Stimulated activated CD8-positive, alpha-beta memory T cell treated with anti-CD3 and anti-CD28 coated beads, Interleukin-12 subunit alpha, Interleukin-12 subunit beta, amount 100 ng/mL, for 1 hour (primary cell): ENCODE data around the gene COL4A3.

Source experiments
- DNase-seq: peaks from one replicate; pipeline ENCODE4 v3.0.0-alpha.2; 2020; ENCODE audit warnings: low read depth

COL4A3 gene

DNA sequence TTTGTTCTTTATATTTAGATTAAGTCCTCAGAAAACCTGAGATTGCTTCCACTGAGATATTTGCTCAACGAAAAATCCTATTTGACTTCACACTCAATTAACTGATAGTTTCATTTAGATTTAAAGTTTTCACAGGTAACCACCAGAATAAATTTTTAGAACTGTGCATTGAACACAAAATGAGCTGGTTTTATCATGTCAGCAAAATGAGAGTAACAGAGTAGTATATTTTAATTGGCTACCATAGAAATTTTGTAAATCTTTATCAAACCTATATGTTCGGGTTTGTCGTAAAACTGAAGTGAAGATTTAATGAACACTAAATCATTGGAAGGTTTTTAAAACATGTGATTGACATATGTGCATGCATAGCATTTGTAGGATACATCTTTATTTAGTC is 127.9 kb downstream of the COL4A3 start:
- no peak for DNase-seq

DNA sequence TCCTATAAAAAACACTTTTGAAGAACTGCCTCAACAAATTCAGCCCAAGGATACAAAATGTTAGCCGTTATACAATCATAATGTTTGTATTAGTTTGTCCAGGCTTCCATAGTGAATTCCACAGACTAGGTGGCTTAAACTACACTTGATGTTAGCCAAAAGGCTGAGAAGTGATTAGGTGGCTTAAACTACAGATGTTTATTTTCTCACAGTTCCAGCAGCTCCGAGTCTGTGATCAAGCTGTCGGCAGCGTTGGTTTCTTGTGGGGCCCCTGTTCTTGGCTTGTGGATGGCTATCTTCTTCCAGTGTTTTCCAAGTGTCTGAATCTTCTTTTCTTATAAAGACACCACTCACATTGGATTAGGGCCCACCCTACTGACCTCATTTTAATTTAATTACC is 129.1 kb downstream of the COL4A3 start:
- no peak for DNase-seq

DNA sequence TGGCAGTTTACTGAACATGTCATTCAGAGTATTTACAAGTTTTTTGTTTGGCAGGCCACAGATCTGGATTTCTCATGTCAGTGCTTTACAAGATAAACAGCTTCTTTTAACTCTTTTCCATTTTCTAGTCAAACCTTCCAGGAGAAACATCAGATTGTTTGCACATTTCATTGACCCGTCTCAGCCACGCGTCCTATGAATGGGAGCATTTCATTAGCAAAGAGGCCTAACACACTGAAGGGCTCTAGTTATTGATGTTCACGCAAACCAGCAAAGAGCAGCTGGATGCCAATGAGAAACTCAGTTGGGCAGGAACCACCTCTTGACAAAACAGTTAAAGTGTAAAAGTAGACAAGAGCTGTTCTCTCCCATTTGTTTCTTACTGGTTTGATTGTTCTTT is 131.4 kb downstream of the COL4A3 start:
- no peak for DNase-seq

DNA sequence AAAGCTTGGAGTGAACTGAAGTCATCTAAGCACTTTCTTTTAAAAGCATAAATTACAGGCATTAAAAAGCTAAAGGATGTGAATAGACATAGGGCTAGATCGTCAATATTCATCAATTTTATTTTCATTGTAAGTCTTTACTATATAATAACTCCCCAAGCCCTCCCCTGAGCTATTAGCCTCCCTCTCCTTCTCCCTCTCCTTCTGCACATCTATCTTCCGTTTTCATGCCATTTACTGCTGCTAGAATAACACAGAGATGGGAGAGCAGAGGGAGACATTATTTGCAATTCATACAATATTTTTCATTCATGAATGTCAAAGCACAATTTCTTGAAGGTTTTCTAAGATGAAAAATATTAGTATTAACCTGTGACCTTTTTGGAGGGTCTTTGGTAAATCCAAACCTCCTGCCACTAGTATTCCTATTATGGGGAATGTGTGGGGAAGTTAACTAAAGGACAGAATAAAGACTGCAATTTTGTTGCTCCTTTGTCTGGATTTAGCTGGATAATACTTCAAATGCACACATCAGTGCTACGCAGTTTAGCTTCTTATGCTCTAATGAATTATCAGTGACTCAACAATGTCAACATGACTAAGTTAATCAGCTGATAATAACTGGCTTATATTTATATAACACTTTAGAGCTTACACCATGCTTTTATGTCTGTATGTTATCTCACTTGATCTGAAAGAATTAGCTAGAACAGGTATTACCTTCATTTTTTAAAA is 132.4 kb downstream of the COL4A3 start:
- DNase-seq, result no peak

DNA sequence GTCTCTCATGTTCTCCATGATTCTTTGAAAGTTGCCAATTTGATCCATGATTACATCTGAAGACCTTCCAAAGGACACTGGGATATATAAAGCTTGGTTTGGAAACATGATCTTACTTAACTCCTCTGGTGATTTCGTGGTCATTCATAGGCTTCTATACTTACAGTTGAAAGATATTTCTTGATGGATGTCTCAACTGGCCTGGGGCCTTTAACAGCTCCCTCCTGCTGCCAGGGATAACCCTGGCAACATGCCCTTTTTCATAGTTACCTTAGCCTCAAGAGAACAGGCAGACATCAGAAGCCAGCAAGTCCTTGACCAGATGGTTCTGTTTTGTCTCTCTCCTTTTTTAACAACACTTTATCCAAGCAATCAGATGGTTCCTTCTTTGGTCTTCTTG is 137.1 kb downstream of the COL4A3 start:
- DNase-seq, result no peak

DNA sequence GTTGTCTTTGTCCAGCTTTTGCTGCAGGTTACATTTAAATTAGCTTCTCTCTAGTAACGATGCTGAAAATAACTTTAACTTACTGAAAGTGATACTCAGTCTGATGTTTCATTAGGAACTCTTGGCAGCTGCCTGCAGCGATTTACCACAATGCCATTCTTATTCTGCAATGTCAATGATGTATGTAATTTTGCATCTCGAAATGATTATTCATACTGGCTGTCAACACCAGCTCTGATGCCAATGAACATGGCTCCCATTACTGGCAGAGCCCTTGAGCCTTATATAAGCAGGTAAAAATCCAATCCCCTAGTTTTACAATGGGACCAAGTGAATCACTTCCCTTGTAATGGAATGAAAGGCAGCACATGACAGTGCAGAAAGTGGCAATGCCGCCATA is 144.4 kb downstream of the COL4A3 start:
- DNase-seq, result no peak

DNA sequence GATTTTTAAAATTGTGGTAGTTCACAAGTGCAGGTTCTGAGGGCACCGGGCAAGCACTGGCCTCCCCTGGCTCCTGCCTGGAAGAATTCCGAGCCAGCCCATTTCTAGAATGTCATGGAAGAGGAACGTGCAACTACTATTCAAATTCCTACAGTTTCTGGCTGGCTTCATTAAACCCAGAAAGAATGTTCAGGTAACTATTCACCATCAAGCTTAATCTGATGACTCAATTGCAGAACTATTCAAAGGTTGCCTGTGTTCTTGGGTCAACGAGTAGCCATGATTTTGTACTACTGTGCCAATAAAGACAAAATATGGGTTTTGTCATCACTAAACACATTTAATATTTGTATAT is 146.3 kb downstream of the COL4A3 start:
- DNase-seq, result no peak

DNA sequence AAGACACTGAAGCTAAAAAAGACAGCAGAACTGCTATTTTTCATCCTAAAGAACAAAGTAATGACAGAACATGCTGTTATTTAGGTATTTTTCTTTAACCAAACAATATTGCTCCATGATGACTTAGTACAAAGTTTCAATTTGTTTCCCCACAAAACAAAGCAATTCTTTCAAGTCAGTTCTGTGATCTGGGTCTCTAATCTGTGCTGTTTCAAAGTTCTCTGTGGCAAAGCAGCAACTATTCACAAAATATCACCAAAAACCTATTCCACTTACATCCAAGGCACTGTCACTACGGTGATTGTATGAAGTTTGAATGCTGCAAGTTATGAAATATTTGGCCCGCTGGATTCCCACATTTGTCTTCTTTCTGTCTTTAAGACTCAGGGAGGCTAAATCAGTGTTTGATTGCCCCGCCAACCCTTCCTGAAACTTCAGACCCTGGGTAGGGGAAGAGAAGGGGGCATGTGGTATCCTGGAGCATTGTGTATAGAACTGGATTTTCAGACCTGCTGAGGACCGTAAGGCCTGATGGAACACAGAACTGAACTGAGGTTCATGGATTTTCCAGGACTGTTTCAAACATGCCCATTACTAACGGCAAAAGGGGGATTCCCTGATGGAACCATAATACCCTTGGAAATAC is 147.6 kb downstream of the COL4A3 start:
- DNase-seq, result no peak

DNA sequence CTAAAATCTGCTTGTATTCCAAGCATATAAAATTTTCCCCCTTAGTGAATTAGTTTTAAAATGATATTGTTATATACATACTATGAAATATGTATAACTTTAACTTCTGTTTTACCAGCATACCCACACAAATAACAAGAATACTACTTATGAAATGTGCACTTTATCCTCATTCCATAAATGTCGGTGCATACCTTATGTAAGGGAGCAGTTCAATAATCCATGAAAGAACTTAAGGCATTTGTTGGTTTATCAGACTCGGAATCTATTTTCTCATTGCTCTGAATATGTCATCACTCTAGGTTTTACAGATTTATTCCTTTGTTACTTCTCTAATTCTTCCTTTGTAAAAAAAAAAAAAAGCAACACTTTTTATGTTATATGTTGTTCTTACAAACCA is 148.2 kb downstream of the COL4A3 start:
- no peak for DNase-seq

DNA sequence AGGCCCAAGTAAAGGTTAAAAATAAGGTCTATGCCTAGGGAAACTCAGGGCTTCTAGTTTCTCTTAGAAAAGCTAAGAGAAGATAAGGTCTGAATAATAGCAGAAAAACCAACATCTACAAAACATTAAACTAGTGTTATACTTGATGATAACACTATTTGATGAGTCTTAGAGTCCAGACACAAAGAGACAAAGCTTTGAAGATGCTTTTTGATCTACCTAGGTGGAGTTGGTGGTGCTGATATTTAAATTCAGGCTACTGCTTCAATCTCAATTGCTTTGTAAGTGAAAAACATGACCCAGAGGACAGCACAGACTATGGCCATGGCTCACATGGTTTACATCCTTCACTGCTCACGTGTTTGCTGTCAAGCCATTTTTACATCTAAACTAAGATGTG is 148.9 kb downstream of the COL4A3 start:
- no peak for DNase-seq

DNA sequence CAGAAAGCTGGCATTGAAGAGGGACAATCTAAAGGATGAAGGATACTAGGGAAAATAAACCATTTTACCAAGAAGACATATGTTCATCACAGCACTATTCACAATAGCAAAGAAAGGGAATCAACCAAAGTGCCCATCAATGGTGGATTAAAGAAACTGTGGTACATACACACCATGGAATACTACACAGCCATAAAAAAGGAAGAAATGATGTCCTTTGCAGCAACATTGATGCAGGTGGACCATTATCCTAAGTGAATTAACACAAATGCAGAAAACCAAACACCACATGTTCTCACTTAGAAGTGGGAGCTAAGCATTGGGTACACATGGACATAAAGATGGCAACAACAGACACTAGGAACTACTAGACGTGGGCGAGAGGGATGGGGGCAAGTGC is 153.4 kb downstream of the COL4A3 start:
- no peak for DNase-seq

DNA sequence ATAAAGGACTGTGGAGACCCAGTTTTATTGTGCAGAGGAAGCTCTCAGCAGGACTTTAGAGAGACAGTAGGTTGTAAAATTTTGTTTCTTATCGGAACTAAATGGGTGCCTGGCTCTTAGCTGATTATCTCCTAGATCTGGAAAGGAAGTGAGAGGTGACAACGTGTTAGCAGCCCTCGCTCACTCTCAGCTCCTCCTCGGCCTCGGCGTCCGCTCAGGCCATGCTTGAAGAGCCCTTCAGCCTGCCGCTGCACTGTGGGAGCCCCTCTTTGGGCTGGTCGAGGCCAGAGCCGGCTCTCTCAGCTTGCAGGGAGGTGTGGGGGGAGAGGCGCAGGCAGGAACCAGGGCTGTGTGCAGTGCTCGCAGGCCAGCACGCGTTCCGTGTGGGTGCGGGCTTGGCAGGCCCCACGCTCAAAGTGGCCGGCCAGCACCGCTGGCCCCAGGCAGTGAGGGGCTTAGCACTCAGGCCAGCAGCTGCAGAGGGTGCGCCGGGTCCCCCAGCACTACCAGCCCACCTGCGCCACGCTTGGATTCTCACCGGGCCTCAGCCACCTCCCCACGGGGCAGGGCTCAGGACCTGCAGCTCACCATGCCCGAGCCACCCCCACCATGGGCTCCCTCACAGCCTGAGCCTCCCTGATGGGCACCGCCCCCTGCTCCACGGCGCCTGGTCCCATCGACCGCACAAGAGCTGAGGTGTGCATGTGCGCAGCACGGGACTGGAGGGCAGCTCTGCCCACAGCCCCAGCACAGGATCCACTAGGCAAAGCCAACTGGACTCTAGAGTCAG is 156.1 kb downstream of the COL4A3 start:
- no peak for DNase-seq

DNA sequence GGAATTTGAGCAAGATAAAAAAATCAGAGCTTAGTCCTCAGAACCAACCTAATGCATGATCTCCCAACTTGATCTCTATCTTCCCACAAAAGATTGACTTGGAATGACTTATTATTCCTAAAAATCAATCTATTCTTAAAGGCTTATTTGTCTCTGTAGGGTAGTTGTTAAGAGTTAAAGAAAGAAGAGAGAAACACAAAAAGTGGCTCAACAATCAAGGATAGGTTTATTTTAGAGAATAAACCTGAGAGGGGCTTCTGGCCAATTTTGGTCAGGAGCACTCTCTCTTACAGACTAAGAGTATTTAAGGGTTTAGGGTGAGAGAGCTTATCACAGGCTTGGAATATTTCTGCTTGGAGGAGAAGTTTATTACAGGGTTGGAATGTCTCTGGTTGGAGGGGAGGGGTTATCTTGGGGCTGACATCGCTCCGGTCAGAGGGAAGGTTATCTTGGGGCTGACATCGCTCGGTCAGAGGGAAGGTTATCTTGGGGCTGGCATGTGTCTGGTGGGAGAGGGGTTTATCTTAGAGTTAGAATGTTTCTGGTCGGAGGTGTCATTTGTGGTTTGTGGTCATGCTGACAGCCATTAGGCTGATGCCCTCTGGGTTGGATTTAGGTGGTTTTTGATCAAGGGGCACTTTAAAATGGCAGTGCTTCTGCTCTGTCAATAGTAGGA is 158.2 kb downstream of the COL4A3 start:
- no peak for DNase-seq

DNA sequence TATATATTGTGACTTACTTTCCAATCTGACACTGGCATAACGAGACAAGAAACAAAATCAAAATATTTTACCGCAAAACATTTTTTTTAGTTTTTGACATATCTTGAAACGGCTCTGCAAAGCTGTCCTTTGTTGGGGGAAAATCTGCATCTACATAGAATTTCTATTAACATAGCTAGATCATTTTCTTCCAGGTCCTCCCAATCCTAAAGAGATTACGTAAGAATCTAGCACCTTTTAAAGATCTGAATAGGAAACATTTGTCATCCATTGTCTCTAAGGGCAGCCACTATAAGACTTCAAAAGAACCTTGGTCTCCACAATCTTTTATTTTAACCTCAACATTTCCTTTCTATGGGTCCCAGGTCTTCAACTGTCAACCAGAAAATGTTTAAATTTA is 159.4 kb downstream of the COL4A3 start:
- DNase-seq, result no peak

DNA sequence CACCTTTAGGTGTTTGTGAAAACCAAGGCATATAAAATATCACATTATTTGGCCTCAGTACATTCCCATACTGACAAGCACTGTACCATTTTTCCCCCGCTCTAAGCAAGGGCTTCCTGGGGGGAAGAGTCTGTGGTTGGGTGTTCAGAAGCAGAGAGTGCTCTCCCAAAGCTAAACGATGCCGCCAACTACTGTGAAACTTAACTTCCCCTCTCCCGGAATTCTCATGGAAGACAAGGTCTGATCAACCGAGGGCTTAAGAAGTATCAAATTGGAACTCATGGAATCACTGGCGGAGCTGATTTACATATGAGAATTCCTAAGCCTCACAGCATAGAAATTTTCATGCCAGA is 160.2 kb downstream of the COL4A3 start:
- no peak for DNase-seq

DNA sequence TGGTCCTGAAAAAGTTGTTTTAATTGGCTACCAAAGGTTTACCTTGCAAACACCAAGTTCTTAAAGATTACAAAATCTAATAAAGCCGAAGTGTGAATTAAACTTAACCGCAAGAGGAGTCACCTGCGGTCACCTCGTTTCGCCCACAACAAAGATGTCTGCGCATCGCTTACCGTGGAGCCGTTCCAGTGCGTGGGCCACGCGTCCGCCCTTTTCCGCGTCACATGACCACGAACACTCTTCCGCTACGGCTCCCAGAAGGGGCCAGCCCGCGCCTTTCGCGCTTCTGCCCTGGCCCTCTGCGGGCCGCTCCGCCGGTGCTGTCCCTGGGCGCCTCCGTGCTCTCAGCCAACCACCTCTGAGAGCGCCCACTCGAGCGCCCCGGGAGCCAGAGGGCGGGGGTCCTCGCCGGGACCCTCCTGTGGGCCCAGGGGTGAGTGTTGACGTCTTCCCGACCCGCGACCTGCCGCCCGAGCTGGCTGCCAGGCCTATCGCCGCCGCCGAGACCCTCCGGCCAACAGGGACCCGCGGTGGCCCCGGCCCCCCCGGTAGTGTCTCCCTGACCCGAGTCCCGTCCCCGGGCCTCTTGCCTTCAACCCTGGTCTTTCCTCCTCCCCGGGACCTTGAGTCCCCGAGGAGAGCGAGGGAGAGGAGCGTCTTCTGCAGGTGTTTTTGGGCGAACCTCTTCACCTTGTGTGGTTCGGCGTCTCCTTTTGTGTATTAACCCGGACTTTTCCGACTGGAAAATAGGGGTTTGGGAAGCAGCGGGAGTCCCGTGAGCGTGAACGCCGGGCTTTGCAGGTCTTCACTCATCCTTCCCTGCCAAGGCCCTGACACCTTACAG is 160.8 kb downstream of the COL4A3 start, which contains the start of gene MFF:
Gene MFF (plus strand): TSS at position 257 of the 844 bp plus-strand sequence. CDS start 5,415 bp downstream, outside the sequence.
- DNase-seq, result peak; percentile 89

DNA sequence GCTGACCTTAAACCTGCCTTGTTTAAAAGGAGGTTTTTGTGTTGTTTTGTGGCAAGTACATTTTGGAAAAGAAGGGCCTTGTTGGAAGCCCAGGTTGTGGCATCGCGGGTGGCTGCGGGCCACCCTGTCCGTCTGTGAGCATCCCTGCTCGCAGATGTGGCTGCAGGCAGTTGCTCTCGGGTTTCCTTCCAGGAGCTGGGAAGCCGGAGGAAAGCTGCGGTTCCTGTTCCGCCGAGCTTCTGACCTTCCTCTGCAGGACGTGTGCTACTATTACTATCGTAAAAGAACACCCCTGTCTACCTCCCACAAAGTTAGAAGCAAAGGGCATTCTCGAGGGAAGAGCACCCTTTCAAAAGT is 161.4 kb downstream of the COL4A3 start:
- DNase-seq, result no peak

DNA sequence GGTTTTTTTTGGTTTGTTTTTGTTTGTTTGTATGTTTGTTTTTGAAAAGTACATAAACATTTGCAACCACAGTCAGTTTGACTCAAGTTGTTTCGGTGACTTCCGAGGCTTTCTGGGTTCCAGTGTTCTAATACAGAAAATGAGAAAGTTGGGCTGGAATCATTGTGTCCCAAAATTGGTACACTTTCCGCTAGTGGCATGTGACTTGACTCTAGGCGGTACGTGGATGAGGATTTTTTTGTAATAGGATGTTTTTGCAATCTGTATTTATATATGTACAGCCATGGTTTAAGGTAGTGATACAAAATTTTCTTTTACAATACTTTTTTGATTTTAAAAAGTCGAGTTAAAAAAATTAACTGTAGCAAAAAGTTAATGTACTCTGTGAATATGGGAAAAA is 162.4 kb downstream of the COL4A3 start:
- no peak for DNase-seq

DNA sequence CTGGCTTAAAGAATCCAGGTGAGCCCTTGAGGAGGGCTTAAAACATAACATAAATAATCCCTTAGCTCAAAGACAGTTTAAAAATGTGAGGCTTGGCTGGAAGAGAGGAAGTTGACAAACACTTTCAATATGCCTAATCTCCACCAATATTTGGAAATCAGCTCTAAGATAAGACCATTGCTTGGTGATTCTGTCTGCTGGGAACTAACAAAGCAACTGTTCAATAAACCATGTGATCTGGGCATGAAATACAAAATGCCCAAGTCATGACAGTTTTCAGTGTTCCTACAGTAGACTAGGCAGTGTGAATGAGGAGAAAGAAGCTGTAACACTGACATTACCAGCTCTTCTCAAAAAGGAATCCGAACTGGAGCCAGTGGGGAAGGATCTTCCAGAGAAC is 171.3 kb downstream of the COL4A3 start:
- DNase-seq, result no peak

DNA sequence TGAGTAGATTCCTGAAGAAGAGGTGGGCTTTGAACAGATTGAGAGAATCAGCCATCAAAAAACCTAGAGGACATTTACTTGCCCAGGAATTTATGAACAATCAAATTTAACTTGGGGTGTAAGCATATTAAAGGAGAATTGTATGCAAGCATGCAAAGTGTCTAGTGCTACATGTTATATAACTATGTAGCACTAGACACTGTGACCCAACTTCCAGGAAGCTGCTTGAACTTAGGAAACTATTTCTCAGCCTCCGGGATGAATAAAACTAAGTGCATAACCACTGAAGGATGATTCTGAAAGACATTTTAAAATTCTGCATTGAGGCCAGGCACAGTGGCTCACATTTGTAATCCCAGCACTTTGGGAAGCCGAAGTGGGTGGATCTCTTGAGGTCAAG is 173.0 kb downstream of the COL4A3 start:
- DNase-seq, result no peak

DNA sequence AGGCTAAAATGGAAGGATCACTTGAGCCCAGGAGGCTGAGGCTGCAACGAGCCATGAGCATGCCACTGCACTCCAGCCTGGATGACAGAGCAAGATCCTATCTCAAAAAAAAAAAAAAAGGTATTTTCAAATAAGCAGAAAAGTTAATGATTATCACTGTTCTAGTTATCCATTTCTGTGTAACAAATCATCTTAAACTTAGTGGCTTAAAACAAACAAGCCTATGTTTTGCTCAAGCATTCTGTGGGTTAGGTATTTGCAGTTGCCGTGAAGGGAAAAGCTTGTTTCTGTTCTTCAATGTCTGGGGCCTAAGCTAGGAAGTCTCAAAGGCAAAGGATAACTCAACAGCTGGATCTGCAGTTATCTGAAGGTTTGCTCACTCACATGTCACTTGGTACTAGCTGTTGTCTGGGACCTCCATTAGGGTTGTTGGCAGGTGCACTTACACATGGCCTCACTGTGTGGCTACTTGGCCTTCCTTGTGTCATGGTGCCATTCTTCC is 174.7 kb downstream of the COL4A3 start:
- DNase-seq, result no peak

DNA sequence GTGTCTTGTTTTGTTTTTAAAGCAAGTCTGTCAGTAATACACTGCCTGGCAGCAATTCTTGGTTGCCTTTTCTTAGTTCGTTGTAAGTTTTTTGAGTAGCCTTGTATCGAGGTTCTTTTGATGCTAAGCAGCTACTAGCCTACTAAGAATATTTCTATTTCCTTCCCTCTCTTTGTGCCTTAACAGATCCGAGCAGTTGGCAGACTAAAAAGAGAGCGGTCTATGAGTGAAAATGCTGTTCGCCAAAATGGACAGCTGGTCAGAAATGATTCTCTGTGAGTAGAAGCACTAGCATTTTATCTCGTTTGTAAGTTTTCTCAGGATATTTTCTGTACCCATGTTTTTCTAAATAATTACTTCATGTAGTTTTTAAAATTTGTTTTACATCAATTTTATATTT is 175.7 kb downstream of the COL4A3 start:
- DNase-seq, result no peak
